NCI-H2227 (cell line): Measurements from ENCODE around the gene C9orf85.
"Not testable (repeated sequence)": the region's sequence is repeated elsewhere in the genome, so short reads cannot be mapped to it uniquely, and the experiment has no call there.

Source experiments
- DNase-seq: peaks from one replicate; lab custom pipeline; 2025; ENCODE audit not compliant: unreplicated experiment; lab: John Stamatoyannopoulos, UW

C9orf85 gene

GRCh38 chr9:71987471-71988371 lies 76.3 kb downstream of the C9orf85 start:
- no peak for DNase-seq

- no peak for DNase-seq
These were observed 79.0 kb downstream of the C9orf85 start for GRCh38 chr9:71990466-71990865.

GRCh38 chr9:72005451-72005850 lies 94.0 kb downstream of the C9orf85 start:
- DNase-seq: no peak

- no peak for DNase-seq
These were observed 95.1 kb downstream of the C9orf85 start for GRCh38 chr9:72006501-72006900.

- not testable (repeated sequence) for DNase-seq
These were observed 96.3 kb downstream of the C9orf85 start for GRCh38 chr9:72007726-72008125.

GRCh38 chr9:72012646-72013045 lies 101.2 kb downstream of the C9orf85 start:
- no peak for DNase-seq

- DNase-seq: no peak
These were observed 101.9 kb downstream of the C9orf85 start for GRCh38 chr9:72013292-72013760.

- no peak for DNase-seq
These were observed 111.4 kb downstream of the C9orf85 start for GRCh38 chr9:72022841-72023240.
